NK-92 (cell line): Measurements from ENCODE around the gene TLE3.

Source experiments
- DNase-seq: peaks from one replicate; lab custom pipeline; 2025; ENCODE audit not compliant: unreplicated experiment; lab: John Stamatoyannopoulos, UW

The TLE3 gene

DNA sequence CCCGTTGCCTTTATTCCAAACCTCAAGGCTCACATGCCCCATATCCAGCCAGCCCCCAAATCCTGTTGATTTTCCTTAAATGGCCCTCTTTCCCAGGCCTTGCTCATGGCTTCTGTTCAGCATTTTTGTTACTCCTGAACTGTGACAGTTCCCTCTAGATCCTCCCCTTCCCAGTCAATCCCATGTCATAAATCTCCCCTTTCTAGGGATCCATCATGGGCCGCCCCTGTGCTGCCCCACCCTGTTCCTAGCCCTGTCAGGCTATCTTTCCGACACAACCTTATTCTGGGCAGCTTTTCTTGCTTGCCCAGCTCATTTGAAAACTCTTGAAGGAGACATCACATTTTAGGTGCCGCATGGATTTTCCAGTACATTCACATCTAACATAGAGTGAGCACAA lies 84.8 kb downstream of the TLE3 start:
- no peak for DNase-seq

DNA sequence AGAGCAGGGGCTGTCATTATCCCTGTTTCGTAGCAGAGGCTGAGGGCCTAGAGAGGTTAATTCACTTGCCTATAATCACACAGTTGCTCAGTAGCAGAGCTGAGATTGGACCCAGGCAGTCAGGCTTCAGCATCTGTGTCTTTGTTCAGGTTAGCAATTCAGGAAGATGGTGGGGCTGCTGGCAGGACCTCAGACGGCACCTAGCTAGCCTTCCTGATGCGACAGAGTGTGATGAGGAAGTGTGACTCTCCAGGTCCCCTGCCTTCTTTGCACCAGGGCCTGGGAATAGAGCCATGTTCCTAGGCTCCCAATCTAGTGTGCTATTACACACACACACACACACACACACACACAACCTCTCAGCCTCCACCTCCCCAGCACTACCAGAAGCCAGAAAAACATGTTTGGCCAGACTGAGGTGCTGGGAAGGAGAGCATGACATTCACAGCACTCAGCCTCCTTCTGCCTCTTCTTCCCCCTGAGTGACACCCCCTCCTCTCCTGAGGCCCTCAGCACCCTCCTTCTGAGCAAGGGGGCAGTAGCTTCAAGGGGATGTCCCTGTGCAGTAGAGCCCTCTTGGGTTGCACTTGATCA lies 88.9 kb downstream of the TLE3 start:
- no peak for DNase-seq

DNA sequence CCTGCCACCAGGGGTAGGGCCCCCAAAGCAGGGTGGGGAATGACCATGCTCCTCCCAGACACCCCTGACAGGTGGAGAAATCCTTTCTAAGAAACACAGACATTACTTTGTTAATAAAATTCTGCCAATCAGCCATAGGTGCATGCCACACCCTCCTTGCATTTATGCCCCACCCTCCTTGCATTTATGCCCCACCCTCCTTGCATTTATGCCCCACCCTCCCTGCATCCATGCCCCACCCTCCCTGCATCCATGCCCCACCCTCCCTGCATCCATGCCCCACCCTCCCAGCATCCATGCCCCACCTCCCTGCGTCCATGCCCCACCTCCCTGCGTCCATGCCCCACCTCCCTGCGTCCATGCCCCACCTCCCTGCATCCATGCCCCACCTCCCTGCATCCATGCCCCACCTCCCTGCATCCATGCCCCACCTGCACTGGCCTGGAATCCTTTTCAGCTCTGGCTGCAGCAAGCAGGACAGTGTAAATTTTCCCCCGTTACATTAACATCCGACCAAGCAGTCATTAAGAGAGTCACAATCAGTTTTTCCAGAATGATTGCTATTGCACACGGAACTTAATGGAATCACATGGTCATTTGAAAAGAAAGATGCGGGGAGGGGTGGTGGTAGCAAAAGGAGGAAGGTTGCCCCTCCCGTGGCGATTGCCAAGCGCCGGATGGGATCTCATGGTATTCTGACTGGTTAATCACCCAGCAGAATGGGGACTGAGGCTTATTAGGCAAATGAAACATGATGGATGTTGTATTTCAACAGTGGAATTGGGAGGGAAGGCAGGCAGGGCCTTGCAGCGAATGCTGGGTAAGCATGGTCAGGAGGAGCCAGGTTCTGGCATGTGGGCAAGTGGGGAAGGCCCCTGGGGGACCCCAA lies 91.2 kb downstream of the TLE3 start:
- no peak for DNase-seq

DNA sequence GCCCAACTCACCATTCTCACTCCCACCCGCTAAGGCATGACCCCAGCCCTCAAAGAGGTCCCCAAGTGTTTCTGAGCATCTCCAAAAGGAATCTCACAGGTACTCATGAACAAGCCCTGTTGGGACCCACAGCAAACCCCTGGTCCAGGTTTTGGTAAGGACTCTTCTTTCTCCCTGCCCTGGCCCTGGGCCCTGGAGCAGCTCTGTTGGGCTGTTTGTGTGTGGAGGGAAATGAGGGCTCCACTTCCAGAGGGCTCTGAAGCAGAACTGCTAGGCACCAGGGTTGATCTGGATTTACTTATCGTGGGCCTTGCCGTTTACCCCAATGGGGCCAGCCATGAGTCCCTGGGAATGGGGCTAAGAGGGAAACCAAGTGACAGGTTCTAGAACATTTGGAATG lies 92.9 kb downstream of the TLE3 start:
- no peak for DNase-seq

DNA sequence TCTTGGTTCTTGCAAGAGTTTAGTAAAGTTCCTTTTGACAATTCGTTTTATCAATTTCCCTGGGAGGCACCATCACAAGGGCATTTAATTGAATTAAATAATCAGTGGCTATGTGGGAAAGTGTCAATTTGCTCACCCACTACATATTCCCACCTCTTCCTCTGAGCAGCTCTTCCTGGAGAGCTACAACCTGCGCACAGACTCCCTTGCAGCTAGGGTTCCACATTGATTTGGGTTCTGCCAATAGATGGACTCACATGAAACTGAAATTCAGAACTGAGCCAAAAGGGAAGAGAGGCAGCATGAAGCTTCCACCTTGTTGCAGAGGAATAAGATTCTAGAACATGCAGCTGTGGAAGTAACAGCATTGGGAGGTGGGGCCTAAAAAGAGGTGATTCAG lies 94.8 kb downstream of the TLE3 start:
- no peak for DNase-seq

DNA sequence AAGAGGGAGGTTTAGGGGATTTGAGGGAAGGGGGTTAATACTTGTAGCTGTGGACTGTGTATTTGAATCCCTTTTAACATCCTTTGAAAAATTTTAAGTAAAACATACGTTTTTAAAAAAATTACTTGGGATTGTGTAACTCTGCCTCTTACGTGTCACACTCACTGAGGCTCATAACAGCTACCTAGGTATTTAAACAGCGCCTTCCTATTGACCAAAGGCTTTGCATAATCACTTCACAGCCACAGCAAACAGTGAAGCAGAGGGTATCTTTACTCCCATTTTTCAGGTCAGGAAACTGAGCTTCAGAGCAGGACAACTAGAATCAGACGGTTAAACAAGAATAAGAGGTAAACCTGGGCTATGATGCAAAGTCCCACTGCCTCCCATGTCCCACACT lies 95.9 kb downstream of the TLE3 start:
- DNase-seq: no peak

DNA sequence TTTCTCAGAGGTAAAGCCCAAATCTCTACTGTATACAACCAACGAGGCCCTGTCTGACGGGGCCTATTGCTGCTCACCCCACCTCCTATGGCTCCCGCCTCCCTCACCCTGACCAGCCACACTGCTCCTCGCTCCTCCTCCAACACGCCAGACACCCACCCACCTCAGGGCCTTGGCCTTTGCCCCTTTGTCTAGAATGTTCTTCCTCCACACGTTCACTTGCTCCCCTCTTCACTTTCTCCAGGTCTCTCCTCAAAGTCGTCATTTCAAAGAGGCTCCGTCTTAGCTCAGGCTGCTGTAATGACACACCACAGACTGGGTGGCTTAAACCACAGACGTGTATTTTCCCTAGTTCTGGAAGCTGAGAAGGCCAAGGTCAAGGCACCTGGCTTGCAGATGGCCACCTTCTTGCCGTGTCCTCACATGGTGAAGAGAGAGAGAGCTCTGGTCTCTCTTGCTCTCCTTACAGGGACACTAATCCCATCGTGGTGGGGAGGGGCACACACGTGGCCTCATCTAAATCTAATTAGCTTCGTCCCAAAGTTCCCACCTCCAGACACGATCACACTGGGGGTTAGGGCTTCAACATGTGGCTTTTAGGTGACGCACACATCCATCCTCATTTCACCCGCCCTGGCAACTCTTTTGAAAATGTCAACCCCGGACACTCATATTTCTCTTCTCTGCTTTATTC lies 98.2 kb downstream of the TLE3 start:
- DNase-seq: no peak

DNA sequence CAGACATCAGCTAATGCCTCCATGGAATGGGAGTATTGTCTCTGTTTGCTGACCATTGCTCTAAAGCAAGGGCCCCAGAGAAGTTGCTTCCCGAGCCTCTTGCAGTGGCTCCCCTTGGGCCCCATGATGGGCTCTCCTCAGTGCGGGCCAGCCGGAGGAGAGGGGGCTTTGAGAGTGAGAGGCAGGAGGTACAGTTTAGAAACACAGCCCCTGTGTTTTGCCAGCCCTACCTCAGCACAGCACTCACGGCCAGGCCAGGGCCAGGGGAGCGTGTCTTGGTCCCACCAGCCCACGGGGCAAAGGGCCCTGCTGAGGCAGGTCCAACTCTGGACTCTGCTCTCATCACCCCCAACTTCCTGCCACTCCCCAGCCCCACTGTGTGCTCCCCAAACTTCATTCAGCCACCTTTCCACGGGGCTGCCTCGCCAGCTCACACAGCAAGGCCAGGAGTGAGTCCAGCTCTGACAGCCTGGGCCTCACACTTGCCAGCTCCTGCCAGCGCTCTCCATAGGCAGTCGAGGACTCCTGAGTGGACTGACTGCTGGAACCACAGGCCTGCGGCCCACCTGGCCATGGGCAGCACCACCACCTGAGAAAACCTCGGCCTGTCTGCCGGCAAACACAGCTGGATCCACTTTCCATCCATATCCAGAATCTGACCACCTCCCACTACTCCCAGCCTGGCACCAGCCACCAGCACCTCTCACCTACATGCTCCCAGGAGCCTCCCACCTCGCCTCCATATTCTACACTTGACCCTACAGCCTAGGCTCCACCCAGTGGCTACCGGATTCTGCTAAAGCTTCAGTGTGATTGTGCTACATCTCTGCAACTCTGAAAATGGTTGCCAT lies 99.0 kb downstream of the TLE3 start:
- no peak for DNase-seq

DNA sequence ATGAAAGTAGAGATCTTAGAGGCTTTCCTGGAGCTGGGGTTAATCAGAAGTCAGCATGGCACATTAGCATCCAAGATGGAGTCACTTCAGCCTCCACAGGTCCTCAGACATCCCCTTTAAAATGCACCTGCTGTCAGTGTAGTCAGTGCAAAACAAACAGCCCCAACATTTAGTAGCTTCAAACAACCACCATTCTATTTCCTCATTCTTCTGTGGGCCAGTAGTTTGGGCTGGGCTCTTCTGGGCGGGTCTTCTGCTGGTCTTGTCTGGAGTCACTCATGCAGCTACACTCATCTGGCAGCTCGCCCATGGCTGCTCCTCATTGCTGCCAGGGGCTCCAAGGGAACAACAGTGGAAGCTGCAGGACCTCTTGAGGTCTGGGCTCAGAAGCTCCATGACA lies 99.9 kb downstream of the TLE3 start:
- DNase-seq: no peak
